Central memory CD8-positive, alpha-beta T cell (primary cell): Measurements from ENCODE around the gene RNU4-1.
A peak's percentile ranks its signal among the peaks of the same experiment; 100 is the strongest.
"Not testable (repeated sequence)": the region's sequence is repeated elsewhere in the genome, so short reads cannot be mapped to it uniquely, and the experiment has no call there.

Experiments
- ATAC-seq: fragments of 150-1000 bp; cut with Tn5 transposase; replicated peaks from 2 replicates; pipeline ENCODE4 v1.10.0; 2022; ENCODE audit warnings: mild to moderate bottlenecking, moderate FRiP score, moderate number of reproducible peaks; ENCODE audit not compliant: poor library complexity, severe bottlenecking; ENCODE audit errors: extremely low read depth
- DNase-seq, 2 donors: peaks; one replicate each; pipeline ENCODE4 v3.0.0; 2021; ENCODE audit warnings: low spot score in 2 of 2
- H3K27ac Mint-ChIP-seq: one replicate; pipeline ENCODE4 v1.8.0; 2022; ENCODE audit warnings: low read depth, mild to moderate bottlenecking, moderate library complexity, mixed read lengths
- H3K27me3 Mint-ChIP-seq: one replicate; pipeline ENCODE4 v1.8.0; 2022; ENCODE audit warnings: mixed read lengths
- H3K36me3 Mint-ChIP-seq: one replicate; pipeline ENCODE4 v1.8.0; 2022; ENCODE audit warnings: mild to moderate bottlenecking, moderate library complexity, mixed read lengths; ENCODE audit not compliant: insufficient read depth
- H3K4me1 Mint-ChIP-seq: one replicate; pipeline ENCODE4 v1.8.0; 2022; ENCODE audit warnings: mixed read lengths
- H3K4me3 Mint-ChIP-seq: one replicate; pipeline ENCODE4 v1.8.0; 2022; ENCODE audit warnings: mild to moderate bottlenecking, moderate library complexity, mixed read lengths
- H3K9me3 Mint-ChIP-seq: one replicate; pipeline ENCODE4 v1.8.0; 2022; ENCODE audit warnings: mixed read lengths

Gene RNU4-1

DNA sequence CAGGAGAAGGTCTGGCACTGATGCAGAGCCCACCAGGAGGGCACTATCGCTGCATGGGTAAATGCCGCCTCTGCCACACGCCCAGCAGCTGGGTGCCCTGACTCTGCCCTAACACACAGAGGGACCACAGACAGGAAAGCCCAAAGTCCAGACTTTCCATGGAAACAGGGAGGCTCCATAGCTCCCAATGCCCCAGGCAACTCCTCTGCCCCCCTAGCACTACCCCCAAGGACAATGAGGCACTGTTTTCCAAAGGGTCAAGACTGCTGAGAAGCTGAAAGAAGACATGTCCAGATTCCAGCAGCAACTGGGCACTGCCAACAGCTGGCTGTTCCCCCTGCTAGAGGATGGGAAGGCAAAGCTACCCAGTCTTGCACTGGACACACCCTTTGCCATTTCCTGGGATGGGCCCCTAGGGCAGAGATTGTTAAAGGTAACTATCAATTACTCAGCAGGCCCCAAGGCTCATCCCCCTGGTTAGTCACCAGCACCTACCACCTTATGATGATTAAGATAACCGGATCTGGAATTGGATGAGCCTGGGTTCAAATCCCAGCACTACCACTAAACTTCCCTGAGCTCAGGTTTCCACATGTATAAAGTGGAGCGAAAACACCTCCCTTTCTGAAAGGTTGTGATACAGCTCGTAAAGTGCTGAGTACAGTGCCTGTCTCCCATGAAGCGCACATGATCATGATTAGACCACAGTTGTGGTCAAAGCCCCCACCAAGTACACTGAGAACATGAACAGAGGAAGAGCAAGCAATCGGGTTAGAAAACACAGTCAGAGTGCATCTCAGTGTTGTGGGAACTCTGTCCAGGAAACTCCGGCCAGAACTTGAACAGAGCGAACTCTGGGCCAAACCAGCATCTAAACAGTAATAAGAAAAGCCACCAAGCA, 30.8 kb downstream of the RNU4-1 start:
- ATAC-seq (peak; percentile 56), DNase-seq (no peak)
- Mint-ChIP-seq H3K27me3 (no peaks in the 10 kb centered on the region), H3K4me1 (peaks cover 78% of the 10 kb centered on the region), H3K36me3 (peaks cover 25% of the 10 kb centered on the region), H3K27ac (peak overlapping the region; percentile 29), H3K9me3 (no peaks in the 10 kb centered on the region), H3K4me3 (peak overlapping the region; percentile 98)

- H3K9me3 Mint-ChIP-seq: no peaks in the 10 kb centered on the region
- H3K36me3 Mint-ChIP-seq: peaks cover 29% of the 10 kb centered on the region
- H3K27me3 Mint-ChIP-seq: no peaks in the 10 kb centered on the region
- no peak for ATAC-seq
- DNase-seq: no peak
- H3K4me3 Mint-ChIP-seq: peak overlapping the region; percentile 61
- peaks cover 84% of the 10 kb centered on the region for H3K4me1 Mint-ChIP-seq
- H3K27ac Mint-ChIP-seq: no peak overlapping the region
Measured at GRCh38 chr12:120260607-120261006, 32.4 kb downstream of the RNU4-1 start.

GRCh38 chr12:120259418-120260202, 33.4 kb downstream of the RNU4-1 start:
- H3K27ac Mint-ChIP-seq: peak overlapping the region; percentile 29
- H3K9me3 Mint-ChIP-seq: no peaks in the 10 kb centered on the region
- no peak for DNase-seq
- no peaks in the 10 kb centered on the region for H3K27me3 Mint-ChIP-seq
- no peak for ATAC-seq
- peaks cover 88% of the 10 kb centered on the region for H3K4me1 Mint-ChIP-seq
- H3K4me3 Mint-ChIP-seq: peak overlapping the region; percentile 61
- H3K36me3 Mint-ChIP-seq: peaks cover 33% of the 10 kb centered on the region

DNA sequence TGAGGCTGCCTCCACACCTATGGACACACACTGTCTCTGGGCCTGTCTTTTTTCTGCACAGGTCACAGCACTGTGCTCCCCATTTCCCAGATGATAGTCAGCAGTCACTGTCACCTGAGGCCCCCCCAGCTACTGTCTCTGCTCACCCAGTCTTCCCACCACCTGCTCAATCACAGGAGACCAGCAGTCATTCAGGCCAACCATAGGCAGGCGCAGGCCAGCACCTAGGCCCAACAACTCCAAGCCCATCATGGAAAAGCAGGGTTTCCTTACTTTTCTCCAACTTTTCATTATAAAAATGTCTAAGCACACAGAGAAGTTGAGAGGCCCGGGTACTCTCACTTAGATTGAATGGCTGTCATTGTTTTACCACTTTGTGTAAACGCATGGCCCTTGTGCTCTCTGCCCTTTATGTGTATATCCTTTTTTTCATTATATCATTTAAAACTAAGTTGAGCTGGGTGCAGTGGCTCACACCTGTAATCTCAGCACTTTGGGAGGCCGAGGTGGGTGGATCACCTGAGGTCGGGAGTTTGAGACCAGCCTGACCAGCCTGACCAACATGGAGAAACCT, 34.6 kb downstream of the RNU4-1 start:
- Mint-ChIP-seq H3K9me3 (no peaks in the 10 kb centered on the region), H3K36me3 (peaks cover 33% of the 10 kb centered on the region), H3K27me3 (no peaks in the 10 kb centered on the region), H3K27ac (peak overlapping the region; percentile 22), H3K4me3 (peak overlapping the region; percentile 56), H3K4me1 (peaks cover 88% of the 10 kb centered on the region)
- ATAC-seq (no peak), DNase-seq (no peak)

GRCh38 chr12:120257041-120257821, 35.8 kb downstream of the RNU4-1 start:
- no peaks in the 10 kb centered on the region for H3K9me3 Mint-ChIP-seq
- ATAC-seq (no peak), DNase-seq (no peak)
- H3K27me3 Mint-ChIP-seq: no peaks in the 10 kb centered on the region
- H3K4me3 Mint-ChIP-seq: peak overlapping the region; percentile 40
- H3K4me1 Mint-ChIP-seq: peaks cover 86% of the 10 kb centered on the region
- peaks cover 35% of the 10 kb centered on the region for H3K36me3 Mint-ChIP-seq
- H3K27ac Mint-ChIP-seq: peak overlapping the region; percentile 46

- ATAC-seq (no peak), DNase-seq (no peak)
- Mint-ChIP-seq H3K27ac (peak overlapping the region; percentile 90), H3K4me3 (peak overlapping the region; percentile 46), H3K27me3 (no peaks in the 10 kb centered on the region), H3K4me1 (peaks cover 83% of the 10 kb centered on the region), H3K9me3 (no peaks in the 10 kb centered on the region), H3K36me3 (peaks cover 44% of the 10 kb centered on the region)
Measured at GRCh38 chr12:120254809-120255208, 38.2 kb downstream of the RNU4-1 start.

DNA sequence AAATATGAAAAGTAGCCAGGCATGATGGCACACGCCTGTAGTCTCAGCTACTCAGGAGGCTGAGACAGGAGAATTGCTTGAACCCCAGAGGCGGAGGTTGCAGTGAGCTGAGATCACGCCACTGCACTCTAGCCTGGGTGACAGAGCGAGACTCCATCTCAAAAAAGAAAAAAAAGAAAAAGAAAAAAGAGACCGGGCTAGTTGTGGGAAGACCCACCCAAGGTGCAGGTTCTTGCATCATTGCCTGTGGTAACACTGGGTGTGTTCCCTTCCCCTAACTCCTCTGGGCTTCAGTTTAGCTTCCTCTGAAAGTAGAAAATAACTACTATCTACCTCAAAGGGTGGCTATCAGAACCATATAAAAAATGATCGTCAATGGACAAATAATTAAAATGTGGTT, 39.7 kb downstream of the RNU4-1 start:
- ATAC-seq: peak; percentile 38
- DNase-seq: peak in 1 of 2 donors; percentile 42
- peak overlapping the region; percentile 90 for H3K27ac Mint-ChIP-seq
- peaks cover 45% of the 10 kb centered on the region for H3K36me3 Mint-ChIP-seq
- H3K27me3 Mint-ChIP-seq, H3K9me3 Mint-ChIP-seq: not testable (repeated sequence)
- peaks cover 86% of the 10 kb centered on the region for H3K4me1 Mint-ChIP-seq
- H3K4me3 Mint-ChIP-seq: peak overlapping the region; percentile 75

- Mint-ChIP-seq H3K27ac (peak overlapping the region; percentile 90), H3K4me3 (peak overlapping the region; percentile 75), H3K9me3 (no peaks in the 10 kb centered on the region), H3K36me3 (peaks cover 46% of the 10 kb centered on the region), H3K4me1 (peaks cover 86% of the 10 kb centered on the region), H3K27me3 (no peaks in the 10 kb centered on the region)
- peak; percentile 62 to 86 for DNase-seq
- peak; percentile 89 for ATAC-seq
Measured at GRCh38 chr12:120252071-120252906, 40.7 kb downstream of the RNU4-1 start.

- Mint-ChIP-seq H3K36me3 (peaks cover 44% of the 10 kb centered on the region), H3K4me3 (peak overlapping the region; percentile 75), H3K4me1 (peaks cover 84% of the 10 kb centered on the region), H3K27ac (peak overlapping the region; percentile 90)
- H3K27me3 Mint-ChIP-seq, DNase-seq, ATAC-seq, H3K9me3 Mint-ChIP-seq: not testable (repeated sequence)
Measured at GRCh38 chr12:120251364-120252070, 41.5 kb downstream of the RNU4-1 start.

GRCh38 chr12:120249875-120250795, 42.9 kb downstream of the RNU4-1 start:
- ATAC-seq (no peak), DNase-seq (peak in 1 of 2 donors; percentile 52)
- no peaks in the 10 kb centered on the region for H3K27me3 Mint-ChIP-seq
- H3K36me3 Mint-ChIP-seq: peaks cover 38% of the 10 kb centered on the region
- H3K4me3 Mint-ChIP-seq: peak overlapping the region; percentile 79
- H3K4me1 Mint-ChIP-seq: peaks cover 78% of the 10 kb centered on the region
- H3K27ac Mint-ChIP-seq: peak overlapping the region; percentile 90
- no peaks in the 10 kb centered on the region for H3K9me3 Mint-ChIP-seq
